Thyroid gland (tissue), 4 donors: ENCODE measurements around the gene GAS6.

Experiments
- CTCF ChIP-seq, 6 experiments: fragments of 200-600 bp in 3 of 6; fragments of 450-650 bp in 3 of 6; sonication (generic) in 3 of 6; IDR thresholded peaks; one replicate each; pipeline ENCODE4 v1.5.1; 2016 to 2019; ENCODE audit warnings: antibody characterized with exemption in 6 of 6, mild to moderate bottlenecking in 2 of 6, inconsistent platforms in 1 of 6, moderate library complexity in 1 of 6
- POLR2A ChIP-seq, 2 donors: fragments of 450-650 bp; IDR thresholded peaks; one replicate each; pipeline ENCODE4 v1.6.1; 2017; ENCODE audit warnings: antibody characterized with exemption in 2 of 2, mild to moderate bottlenecking in 2 of 2, moderate library complexity in 1 of 2

- no peak for TF ChIP-seq CTCF (IDR thresholded peaks at IDR 0.05)
- no peak for TF ChIP-seq POLR2A (IDR thresholded peaks at IDR 0.05)
Measured at GRCh38 chr13:113784645-113785024, 79.2 kb downstream of the GAS6 start.
